ENCODE data around the gene SMAD9.

The SMAD9 gene

DNA sequence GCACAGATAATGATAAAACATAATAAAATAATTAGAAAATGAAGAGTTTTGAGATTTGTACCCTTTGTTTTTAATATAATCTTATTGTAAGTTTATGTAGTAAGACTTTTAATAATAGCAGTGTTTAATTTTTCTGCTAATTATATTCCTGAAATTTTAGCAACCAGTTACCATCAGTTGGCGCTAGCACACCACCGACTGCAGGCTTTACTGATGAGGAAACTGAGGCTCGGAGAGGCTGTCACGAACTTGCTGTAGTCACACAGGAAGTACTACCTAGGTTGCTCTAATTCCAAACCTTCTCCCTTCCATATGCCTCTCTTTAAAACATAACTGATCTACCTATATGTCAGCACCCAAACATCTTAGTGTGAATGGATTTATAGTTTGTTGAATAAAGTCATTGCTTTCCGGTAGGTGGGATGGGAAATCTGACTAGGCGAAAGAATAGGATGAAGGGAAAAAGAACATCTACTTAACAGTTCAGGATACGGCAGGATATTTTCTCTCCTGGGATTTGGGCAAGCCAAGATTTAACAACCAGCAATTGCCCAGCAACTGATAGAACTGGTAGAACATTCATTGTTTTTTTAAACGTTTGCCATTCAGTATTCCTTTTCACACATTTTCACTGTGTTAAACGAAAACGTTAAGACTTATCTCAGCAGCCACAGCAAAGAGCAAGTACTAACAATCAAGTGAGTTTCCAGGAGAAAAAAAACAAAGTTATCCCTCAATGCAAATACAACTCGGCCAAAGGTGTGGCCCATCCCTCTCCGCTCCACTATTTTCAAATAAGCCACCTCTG, 101.8 kb downstream of the SMAD9 start:
- DNase-seq (ENCODE audit: low read depth) = no peak

DNA sequence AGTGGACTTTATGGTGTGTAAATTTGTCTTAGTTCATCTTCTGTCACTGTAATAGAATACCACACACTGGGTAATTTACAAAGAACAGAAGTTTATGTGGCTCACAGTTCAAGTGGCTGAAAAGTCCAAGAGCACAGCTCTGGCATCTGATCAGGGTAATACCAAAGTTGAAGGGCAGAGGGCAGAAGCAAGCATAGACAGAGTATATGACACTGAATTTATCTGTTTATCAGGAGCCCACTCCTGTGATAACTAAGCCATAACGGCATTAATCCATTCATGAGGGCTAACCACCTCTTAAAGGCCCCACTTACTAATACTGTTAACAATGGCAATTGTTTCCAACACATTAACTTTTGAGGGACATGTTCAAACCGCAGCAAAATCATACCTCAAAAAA, 105.0 kb downstream of the SMAD9 start:
- no peak for DNase-seq (ENCODE audit: low read depth)

DNA sequence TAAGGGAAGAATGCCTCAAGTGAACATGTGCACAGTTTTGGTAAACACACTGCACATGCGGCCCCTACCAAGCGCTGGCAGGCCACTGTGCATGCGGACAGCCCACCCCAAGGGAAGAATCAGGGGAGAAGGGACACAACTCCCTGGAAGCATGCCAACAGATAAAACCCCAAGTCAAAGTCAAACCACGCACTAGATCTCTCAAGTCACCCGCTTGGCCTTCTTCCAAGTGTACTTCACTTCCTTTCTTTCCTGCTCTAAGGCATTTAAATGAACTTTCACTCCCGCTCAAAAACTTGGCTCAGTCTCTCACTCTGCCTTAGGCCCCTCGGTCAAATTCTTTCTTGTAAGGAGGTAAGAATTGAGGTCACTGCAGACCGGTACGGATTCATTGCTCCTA, 105.6 kb downstream of the SMAD9 start:
- DNase-seq (ENCODE audit: low read depth) = no peak

DNA sequence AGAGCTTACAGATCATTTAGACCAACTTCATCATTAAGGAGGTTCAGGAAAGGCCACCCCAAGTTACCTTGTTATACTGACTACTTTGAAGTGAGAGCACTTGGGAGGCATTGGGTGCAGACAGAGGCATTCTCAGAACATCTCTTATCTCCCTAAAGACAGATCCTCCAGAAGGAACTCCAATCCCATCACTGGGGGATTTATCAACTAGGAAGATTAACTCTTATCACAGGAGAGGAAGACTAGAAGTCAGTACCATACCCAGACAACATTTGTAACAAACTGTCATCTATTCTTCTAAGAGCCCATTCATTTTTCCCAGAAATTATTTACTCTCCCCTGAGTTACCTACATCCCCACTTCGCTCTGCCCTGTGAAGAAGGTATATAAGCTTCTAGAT, 106.8 kb downstream of the SMAD9 start:
- no peak for DNase-seq (ENCODE audit: low read depth)

DNA sequence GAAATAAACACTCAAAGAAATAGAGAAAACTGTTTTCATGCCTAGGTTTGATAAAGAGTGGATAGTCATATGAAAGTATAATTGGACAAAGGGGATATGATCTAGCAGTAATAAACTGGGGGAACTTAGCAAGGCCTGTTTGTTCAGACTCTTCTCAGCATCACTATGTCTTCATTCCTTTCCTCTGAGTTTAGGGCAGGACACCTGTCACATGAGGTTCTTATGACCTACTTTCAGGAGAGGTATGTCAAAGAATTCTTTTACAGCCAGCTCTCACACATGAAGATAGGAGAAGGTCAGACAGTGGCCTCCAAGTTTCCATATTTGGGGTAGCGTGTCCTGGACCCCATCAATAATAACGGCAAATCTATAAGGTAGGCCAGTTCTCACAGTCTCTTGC, 112.4 kb downstream of the SMAD9 start:
- no peak for DNase-seq (ENCODE audit: low read depth)

DNA sequence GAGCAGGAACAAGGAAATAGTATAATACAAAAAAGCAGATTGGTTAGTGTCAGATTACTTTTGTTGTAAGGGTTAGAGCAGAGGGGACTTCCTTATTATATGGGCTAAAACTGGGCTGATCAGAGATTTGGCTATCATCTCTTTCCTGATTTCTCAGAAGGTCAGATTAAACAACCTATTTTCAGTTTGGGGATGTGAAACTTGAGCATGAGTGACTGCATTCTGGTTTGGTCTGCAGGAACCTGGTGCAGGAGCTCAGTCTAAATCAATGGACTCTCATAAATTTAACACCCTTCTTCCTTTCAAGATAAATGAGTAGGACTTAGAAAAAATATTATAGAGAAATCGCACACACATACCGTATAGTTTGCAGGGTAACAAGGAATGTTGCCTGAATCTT, 113.9 kb downstream of the SMAD9 start:
- no peak for DNase-seq (ENCODE audit: low read depth)

DNA sequence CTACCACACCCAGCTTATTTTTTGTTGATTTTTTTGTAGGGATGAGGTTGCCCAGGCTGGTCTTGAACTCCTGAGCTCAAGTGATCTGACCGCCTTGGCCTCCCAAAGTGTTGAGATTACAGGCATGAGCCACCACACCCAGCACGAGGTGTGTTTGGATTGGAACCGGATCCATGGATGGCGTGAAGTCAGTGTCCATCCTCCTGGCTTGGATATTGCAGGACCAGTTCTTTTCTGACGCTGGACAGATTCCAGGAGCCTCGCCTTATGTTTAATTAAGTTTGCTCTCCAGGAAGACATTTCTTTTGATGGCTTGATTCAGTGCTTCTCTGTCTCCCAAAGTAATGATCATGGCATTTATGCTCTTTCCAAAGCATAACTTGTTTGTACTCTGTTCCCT, 115.5 kb downstream of the SMAD9 start:
- no peak for DNase-seq (ENCODE audit: low read depth)

DNA sequence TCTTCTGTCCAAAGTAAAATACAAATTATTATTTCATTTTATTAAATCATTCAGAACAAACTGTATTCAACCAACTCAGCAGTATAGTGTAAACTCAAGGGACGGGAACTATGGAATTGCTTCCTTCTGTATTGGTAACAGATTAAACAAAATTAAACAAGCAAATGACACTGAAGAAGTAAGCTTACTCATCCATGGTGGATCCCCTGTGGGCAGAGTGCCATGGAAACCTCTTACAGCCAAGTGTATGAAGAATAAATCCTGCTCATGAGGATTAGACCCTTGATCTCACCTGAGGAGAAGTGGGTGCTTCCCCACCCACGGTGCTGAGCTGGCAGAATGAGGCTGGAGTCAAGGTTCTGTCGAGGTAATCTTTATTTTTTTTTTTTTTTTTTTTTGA, 119.0 kb downstream of the SMAD9 start:
- DNase-seq (ENCODE audit: low read depth) = no peak

DNA sequence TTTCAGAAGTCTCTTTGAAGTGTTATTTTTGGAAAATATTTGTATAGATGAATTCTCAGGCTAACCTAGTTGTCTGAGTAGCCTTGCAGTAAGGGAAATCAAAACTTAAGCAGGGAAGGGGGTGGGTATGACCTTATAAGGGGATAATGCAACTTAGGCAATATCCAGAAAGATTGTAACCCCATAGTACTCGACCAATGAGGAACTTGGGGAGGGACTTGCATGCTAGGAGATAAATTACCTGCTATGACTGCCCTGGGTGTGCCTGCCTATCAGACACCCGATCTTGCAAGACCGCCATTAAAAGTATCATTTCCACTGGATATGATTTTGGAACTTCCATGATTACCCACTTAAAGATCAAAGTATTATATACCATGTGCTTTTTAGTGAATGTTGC, 124.0 kb downstream of the SMAD9 start:
- no peak for DNase-seq (ENCODE audit: low read depth)

DNA sequence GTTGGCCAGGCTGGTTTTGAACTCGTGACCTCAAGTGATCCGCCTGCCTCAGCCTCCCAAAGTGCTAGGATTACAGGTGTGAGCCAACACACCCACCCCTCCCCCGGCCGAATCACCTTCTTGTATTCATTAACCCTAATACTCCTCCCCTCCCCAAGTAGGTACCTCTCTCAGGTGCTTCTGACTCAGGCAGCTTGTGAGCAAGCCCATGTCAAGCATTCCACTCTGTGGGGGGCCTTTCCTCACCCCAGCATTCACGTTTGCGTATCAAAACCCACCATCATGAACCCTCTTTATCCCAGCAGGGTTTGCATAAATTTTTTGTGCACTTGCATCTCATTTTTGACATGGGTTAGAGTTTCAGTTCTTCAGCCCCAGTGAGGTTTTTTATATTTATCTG, 124.6 kb downstream of the SMAD9 start:
- no peak for DNase-seq (ENCODE audit: low read depth)

Measured in stimulated activated CD8-positive, alpha-beta memory T cell treated with anti-CD3 and anti-CD28 coated beads, Interleukin-12 subunit alpha, Interleukin-12 subunit beta, amount 100 ng/mL, for 4 hours (primary cell).